Measurements from ENCODE around the gene PRKG2.

DNA sequence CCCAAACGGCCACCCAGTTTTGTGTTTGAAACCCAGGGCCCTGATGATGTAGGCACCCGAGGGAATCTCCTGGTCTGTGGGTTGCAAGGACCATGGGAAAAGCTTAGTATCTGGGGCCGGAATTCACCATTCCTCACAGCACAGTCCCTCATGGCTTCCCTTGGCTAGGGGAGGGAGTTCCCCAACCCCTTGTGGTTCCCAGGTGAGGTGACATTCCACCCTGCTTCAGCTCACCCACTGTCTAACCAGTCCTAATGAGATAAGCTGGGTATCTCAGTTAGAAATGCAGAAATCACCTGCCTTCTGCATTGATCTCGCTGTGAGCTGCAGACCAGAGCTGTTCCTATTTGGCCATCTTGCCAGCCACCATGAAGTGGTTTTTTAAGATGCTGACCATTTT, 84.0 kb downstream of the PRKG2 start:
- TF ChIP-seq, protein P1, sequence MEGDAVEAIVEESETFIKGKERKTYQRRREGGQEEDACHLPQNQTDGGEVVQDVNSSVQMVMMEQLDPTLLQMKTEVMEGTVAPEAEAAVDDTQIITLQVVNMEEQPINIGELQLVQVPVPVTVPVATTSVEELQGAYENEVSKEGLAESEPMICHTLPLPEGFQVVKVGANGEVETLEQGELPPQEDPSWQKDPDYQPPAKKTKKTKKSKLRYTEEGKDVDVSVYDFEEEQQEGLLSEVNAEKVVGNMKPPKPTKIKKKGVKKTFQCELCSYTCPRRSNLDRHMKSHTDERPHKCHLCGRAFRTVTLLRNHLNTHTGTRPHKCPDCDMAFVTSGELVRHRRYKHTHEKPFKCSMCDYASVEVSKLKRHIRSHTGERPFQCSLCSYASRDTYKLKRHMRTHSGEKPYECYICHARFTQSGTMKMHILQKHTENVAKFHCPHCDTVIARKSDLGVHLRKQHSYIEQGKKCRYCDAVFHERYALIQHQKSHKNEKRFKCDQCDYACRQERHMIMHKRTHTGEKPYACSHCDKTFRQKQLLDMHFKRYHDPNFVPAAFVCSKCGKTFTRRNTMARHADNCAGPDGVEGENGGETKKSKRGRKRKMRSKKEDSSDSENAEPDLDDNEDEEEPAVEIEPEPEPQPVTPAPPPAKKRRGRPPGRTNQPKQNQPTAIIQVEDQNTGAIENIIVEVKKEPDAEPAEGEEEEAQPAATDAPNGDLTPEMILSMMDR (IDR thresholded peaks at IDR 0.05 in 2 of 3, conservative IDR thresholded peaks at IDR 0.05 in 1 of 3; ENCODE audit: control insufficient read depth in 2 of 3, extremely low read depth in 1 of 3, insufficient read depth in 1 of 3, low read depth in 3 of 3, low read length in 3 of 3), result no peak
- TF ChIP-seq NFYB (IDR thresholded peaks at IDR 0.05; ENCODE audit: insufficient read depth, low read depth, low read length) (no peak), KDM1A (IDR thresholded peaks at IDR 0.05; ENCODE audit: borderline replicate concordance) (no peak), ZNF274 (IDR thresholded peaks at IDR 0.05; ENCODE audit: insufficient read depth, insufficient read length) (no peak), CBFB (IDR thresholded peaks at IDR 0.05; ENCODE audit: low read depth) (no peak), ESRRA (IDR thresholded peaks at IDR 0.05; ENCODE audit: low read length) (no peak), POLR2A (IDR thresholded peaks at IDR 0.05; ENCODE audit: low read depth, low read length) (no peak), JUND (IDR thresholded peaks at IDR 0.05; ENCODE audit: low read depth, low read length) (no peak)
- TF ChIP-seq, protein P2, sequence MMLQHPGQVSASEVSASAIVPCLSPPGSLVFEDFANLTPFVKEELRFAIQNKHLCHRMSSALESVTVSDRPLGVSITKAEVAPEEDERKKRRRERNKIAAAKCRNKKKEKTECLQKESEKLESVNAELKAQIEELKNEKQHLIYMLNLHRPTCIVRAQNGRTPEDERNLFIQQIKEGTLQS (IDR thresholded peaks at IDR 0.05; ENCODE audit: borderline replicate concordance, extremely low read depth, low read depth, low read length), result no peak
